IPS-NIHi11 (cell line): Measurements from ENCODE around the gene CREB5.
"Not testable (repeated sequence)": the region's sequence is repeated elsewhere in the genome, so short reads cannot be mapped to it uniquely, and the experiment has no call there.

Experiments
- DNase-seq: peaks from one replicate; pipeline ENCODE4 v3.0.0; 2012; ENCODE audit warnings: mixed read lengths, low spot score

Gene CREB5

GRCh38 chr7:28815369-28815927 is 403.1 kb downstream of the CREB5 start:
- DNase-seq: no peak

- no peak for DNase-seq
Observed at GRCh38 chr7:28815928-28816373, 403.6 kb downstream of the CREB5 start.

- DNase-seq: no peak
Observed at GRCh38 chr7:28818996-28819395, 406.7 kb downstream of the CREB5 start.

GRCh38 chr7:28823582-28823981 is 411.3 kb downstream of the CREB5 start:
- DNase-seq: no peak

GRCh38 chr7:28825817-28826448 is 413.6 kb downstream of the CREB5 start:
- not testable (repeated sequence) for DNase-seq

GRCh38 chr7:28830846-28831245 is 418.5 kb downstream of the CREB5 start:
- no peak for DNase-seq

- no peak for DNase-seq
Observed at GRCh38 chr7:28832669-28833068, 420.4 kb downstream of the CREB5 start.

- DNase-seq: no peak
Observed at GRCh38 chr7:28835800-28836199, 423.5 kb downstream of the CREB5 start.

GRCh38 chr7:28836716-28837115 is 424.4 kb downstream of the CREB5 start:
- DNase-seq: no peak

GRCh38 chr7:28837216-28837615 is 424.9 kb downstream of the CREB5 start:
- DNase-seq: no peak

- DNase-seq: peak; percentile 37
Observed at GRCh38 chr7:28840592-28840995, 428.3 kb downstream of the CREB5 start.

GRCh38 chr7:28841766-28842165 is 429.4 kb downstream of the CREB5 start:
- DNase-seq: no peak

- DNase-seq: no peak
Observed at GRCh38 chr7:28842769-28843295, 430.5 kb downstream of the CREB5 start.

GRCh38 chr7:28845106-28845505 is 432.8 kb downstream of the CREB5 start:
- DNase-seq: no peak

- DNase-seq: no peak
Observed at GRCh38 chr7:28847176-28847575, 434.9 kb downstream of the CREB5 start.

GRCh38 chr7:28847681-28848080 is 435.4 kb downstream of the CREB5 start:
- no peak for DNase-seq

- no peak for DNase-seq
Observed at GRCh38 chr7:28848906-28849305, 436.6 kb downstream of the CREB5 start.

GRCh38 chr7:28850699-28851098 is 438.4 kb downstream of the CREB5 start:
- DNase-seq: no peak

GRCh38 chr7:28853150-28853549 is 440.8 kb downstream of the CREB5 start:
- DNase-seq: no peak

GRCh38 chr7:28853834-28854749 is 441.8 kb downstream of the CREB5 start:
- peak; percentile 96 for DNase-seq

- DNase-seq: no peak
Observed at GRCh38 chr7:28854750-28855074, 442.4 kb downstream of the CREB5 start.

- DNase-seq: no peak
Observed at GRCh38 chr7:28855538-28856217, 443.4 kb downstream of the CREB5 start.
